WTC11 (cell line): ENCODE results near the gene FBRSL1.

Source experiments
- AFF4 ChIP-seq: sonication (generic); formaldehyde crosslinking; IDR thresholded peaks from 2 replicates; pipeline ENCODE4 v1.8.1; 2023; ENCODE audit warnings: mild to moderate bottlenecking, missing genetic modification reagents, borderline replicate concordance
- CTCF ChIP-seq: fragments of 200-600 bp; IDR thresholded peaks from 2 replicates; pipeline ENCODE4 v1.8.0; 2022; ENCODE audit warnings: antibody characterized with exemption
- FOXJ3 ChIP-seq: sonication (generic); formaldehyde crosslinking; IDR thresholded peaks from 2 replicates; pipeline ENCODE4 v1.9.0; 2021; ENCODE audit warnings: missing genetic modification reagents, mild to moderate bottlenecking, borderline replicate concordance
- FOXP1 ChIP-seq: sonication (generic); formaldehyde crosslinking; IDR thresholded peaks from 2 replicates; pipeline ENCODE4 v1.8.0; 2022; ENCODE audit warnings: missing genetic modification reagents, mild to moderate bottlenecking, moderate library complexity, borderline replicate concordance
- HMGA2 ChIP-seq: fragments of 250-450 bp; sonication (Bioruptor Pico); IDR thresholded peaks from 2 replicates; pipeline ENCODE4 v1.4.0; 2021; ENCODE audit warnings: mild to moderate bottlenecking, moderate library complexity
- MAX ChIP-seq: sonication (generic); formaldehyde crosslinking; IDR thresholded peaks from 2 replicates; pipeline ENCODE4 v1.8.0; 2022; ENCODE audit warnings: mild to moderate bottlenecking, missing genetic modification reagents
- SMAD3 ChIP-seq: sonication (generic); formaldehyde crosslinking; IDR thresholded peaks from 2 replicates; pipeline ENCODE4 v1.8.0; 2022; ENCODE audit warnings: missing genetic modification reagents, mild to moderate bottlenecking, borderline replicate concordance
- USF1 ChIP-seq: sonication (generic); formaldehyde crosslinking; IDR thresholded peaks from 2 replicates; pipeline ENCODE4 v1.8.0; 2022; ENCODE audit warnings: mild to moderate bottlenecking, missing genetic modification reagents
- USF2 ChIP-seq: sonication (generic); formaldehyde crosslinking; IDR thresholded peaks from 2 replicates; pipeline ENCODE4 v1.8.1; 2023; ENCODE audit warnings: mild to moderate bottlenecking, missing genetic modification reagents, moderate library complexity
- ZBTB21 ChIP-seq: sonication (generic); formaldehyde crosslinking; IDR thresholded peaks from 2 replicates; pipeline ENCODE4 v1.8.1; 2023; ENCODE audit warnings: mild to moderate bottlenecking, missing genetic modification reagents, borderline replicate concordance
- ZNF138 ChIP-seq: sonication (generic); formaldehyde crosslinking; conservative IDR thresholded peaks from 2 replicates; pipeline ENCODE4 v1.8.1; 2022; ENCODE audit warnings: mild to moderate bottlenecking, moderate library complexity, missing genetic modification reagents
- ZNF281 ChIP-seq: sonication (generic); formaldehyde crosslinking; IDR thresholded peaks from 2 replicates; pipeline ENCODE4 v1.8.0; 2023; ENCODE audit warnings: mild to moderate bottlenecking, missing genetic modification reagents

- TF ChIP-seq CTCF = no peak
- no peak for TF ChIP-seq ZBTB21 (CRISPR knock-in tag)
- no peak for TF ChIP-seq SMAD3 (CRISPR knock-in tag)
- TF ChIP-seq ZNF281 (CRISPR knock-in tag) = no peak
- no peak for TF ChIP-seq ZNF138 (CRISPR knock-in tag)
- TF ChIP-seq AFF4 (CRISPR knock-in tag) = no peak
- no peak for TF ChIP-seq FOXP1 (CRISPR knock-in tag)
- TF ChIP-seq FOXJ3 (CRISPR knock-in tag) = no peak
- no peak for TF ChIP-seq USF1
- no peak for TF ChIP-seq HMGA2 (CRISPR knock-in tag)
- TF ChIP-seq MAX (CRISPR knock-in tag) = no peak
- no peak for TF ChIP-seq USF2
These were observed 22.4 kb upstream of the FBRSL1 start for GRCh38 chr12:132467511-132467910.
